GM12878 (cell line): ENCODE measurements around the gene DIAPH1. TPM values are rescaled to one million over a fixed set of nuclear protein-coding genes. Genes with fewer than 3 reads are reported as not detected.

Experiments
- ATAC-seq: fragments of 200-7000 bp; cut with Tn5 transposase; 3 replicates; pipeline ENCODE4 v1.9.1; 2020; ENCODE audit warnings: mild to moderate bottlenecking, moderate library complexity
- BruUV-seq: library from RNA; stranded (reverse); fragments of 400-500 nt; replicated peaks from 2 replicates; lab custom pipeline; 2021; lab: Mats Ljungman, UMichigan
- CTCF ChIA-PET: fragments of 300-600 bp; sonication (Branson Sonifier 250); formaldehyde crosslinking; extraction: SDS; loops from one replicate; lab custom pipeline; 2021; ENCODE audit warnings: inconsistent platforms; lab: Yijun Ruan, JAX
- POLR2A ChIA-PET: fragments of 350-600 bp; formaldehyde crosslinking; extraction: SDS; loops from one replicate; lab custom pipeline; 2021; ENCODE audit warnings: inconsistent platforms; lab: Charles Lee
- RAD21 ChIA-PET: fragments of 300-600 bp; sonication (Branson Sonifier 250); formaldehyde crosslinking; loops from one replicate; lab custom pipeline; 2023; ENCODE audit warnings: antibody characterized with exemption; ENCODE audit not compliant: unreplicated experiment; lab: Charles Lee
- SMC1A ChIA-PET: fragments of 300-600 bp; sonication (Branson Sonifier 250); formaldehyde crosslinking; loops from one replicate; lab custom pipeline; 2023; ENCODE audit not compliant: unreplicated experiment, uncharacterized antibody; lab: Charles Lee
- DNase-seq: peaks from one replicate; pipeline ENCODE4 v3.0.0-alpha.2; 2011; ENCODE audit warnings: low read depth, low spot score
- FAIRE-seq: peaks from 3 replicates; lab custom pipeline; 2011; peaks lifted over from hg19 to GRCh38; lab: Jason Lieb, UNC
- H2AFZ ChIP-seq: 2 replicates; pipeline ENCODE4 v1.6.0; 2011; ENCODE audit warnings: low read depth, low read length, control low read depth; ENCODE audit not compliant: control insufficient read depth
- H3K27ac ChIP-seq: 2 replicates; pipeline ENCODE4 v1.5.1; 2011; ENCODE audit warnings: control low read depth; ENCODE audit not compliant: control insufficient read depth, insufficient read depth
- H3K27me3 ChIP-seq, 2 experiments: replicated peaks in 1 of 2; 2 replicates each; pipeline versions ENCODE4 v1.6.0 to v1.6.1; 2011; ENCODE audit warnings: low read length in 1 of 2; ENCODE audit not compliant: control insufficient read depth in 2 of 2, insufficient read depth in 2 of 2
- H3K36me3 ChIP-seq, 2 experiments: 2 replicates each; pipeline ENCODE4 v1.5.1; 2011; ENCODE audit warnings: low read length in 1 of 2; ENCODE audit not compliant: control insufficient read depth in 2 of 2, insufficient read depth in 2 of 2
- H3K4me1 ChIP-seq: 2 replicates; pipeline ENCODE4 v1.6.1; 2011; ENCODE audit warnings: mild to moderate bottlenecking, low read length, moderate library complexity, mixed read lengths; ENCODE audit not compliant: control insufficient read depth, insufficient read depth
- H3K4me2 ChIP-seq: 2 replicates; pipeline ENCODE4 v1.6.0; 2011; ENCODE audit warnings: control low read depth; ENCODE audit not compliant: control insufficient read depth, insufficient read depth
- H3K4me3 ChIP-seq: fragments of 200-600 bp; sonication (generic); 2 replicates; pipeline ENCODE4 v1.5.1; 2016
- H3K79me2 ChIP-seq: 2 replicates; pipeline ENCODE4 v1.6.0; 2011; ENCODE audit warnings: low read length; ENCODE audit not compliant: control insufficient read depth, insufficient read depth
- H3K9ac ChIP-seq: 2 replicates; pipeline ENCODE4 v1.8.0; 2011; ENCODE audit warnings: low read length, control low read depth, mixed read lengths; ENCODE audit not compliant: control insufficient read depth, insufficient read depth
- H3K9me3 ChIP-seq: replicated peaks from 3 replicates; pipeline ENCODE4 v1.5.1; 2011; ENCODE audit warnings: mild to moderate bottlenecking, low read length; ENCODE audit not compliant: control insufficient read depth, insufficient read depth
- H4K20me1 ChIP-seq: 2 replicates; pipeline ENCODE4 v1.6.0; 2011; ENCODE audit not compliant: control insufficient read depth, insufficient read depth
- ATF7 ChIP-seq: fragments of 450-650 bp; IDR thresholded peaks from 2 replicates; pipeline ENCODE4 v1.6.1; 2016; ENCODE audit warnings: low read depth, mild to moderate bottlenecking
- BCLAF1 ChIP-seq: fragments of 450-650 bp; IDR thresholded peaks from 2 replicates; pipeline ENCODE4 v1.6.1; 2017; ENCODE audit warnings: antibody characterized with exemption, mild to moderate bottlenecking, moderate library complexity
- CEBPZ ChIP-seq: fragments of 150-350 bp; IDR thresholded peaks from 2 replicates; pipeline ENCODE4 v1.6.1; 2016; ENCODE audit warnings: low read depth, low read length
- EGR1 ChIP-seq, 2 experiments: IDR thresholded peaks; 1 replicate in 1 of 2; 2 replicates in 1 of 2; pipeline ENCODE4 v1.6.1; 2011 to 2012; ENCODE audit warnings: low read depth in 2 of 2, low read length in 2 of 2, borderline replicate concordance in 1 of 2, mild to moderate bottlenecking in 1 of 2, moderate library complexity in 1 of 2
- FOXK2 ChIP-seq: fragments of 450-650 bp; IDR thresholded peaks from 2 replicates; pipeline ENCODE4 v1.6.1; 2017; ENCODE audit warnings: mild to moderate bottlenecking, moderate library complexity
- MAX ChIP-seq: IDR thresholded peaks from 2 replicates; pipeline ENCODE4 v1.6.1; 2012; ENCODE audit warnings: low read depth, low read length, improper control_type of control experiment
- YY1 ChIP-seq: IDR thresholded peaks from 2 replicates; pipeline ENCODE4 v1.6.1; 2011; ENCODE audit warnings: low read depth, mild to moderate bottlenecking, low read length
- ZNF622 ChIP-seq: fragments of 450-650 bp; IDR thresholded peaks from 2 replicates; pipeline ENCODE4 v1.6.1; 2017; ENCODE audit warnings: mild to moderate bottlenecking, inconsistent platforms
- WGBS: methylation state at CpG from one replicate; pipeline ENCODE4 v1.1.6; 2016; ENCODE audit warnings: low lambda C conversion rate; ENCODE audit not compliant: insufficient replicate concordance, insufficient coverage; ENCODE audit errors: missing lambda C conversion rate; 5-methylcytosine and 5-hydroxymethylcytosine counted together
- in situ Hi-C: fragments of 300-500 bp; cut with MboI; formaldehyde crosslinking; loops from 9 replicates; pipeline ENCODE4 v1.14.3; 2018; ENCODE audit warnings: mixed read lengths
- intact Hi-C: fragments of 100-400 bp; cut with micrococcal nuclease; formaldehyde crosslinking; loops from one replicate; pipeline ENCODE4 v1.14.2; 2022; ENCODE audit not compliant: unreplicated experiment
- polyA plus RNA-seq, 11 experiments: library from polyadenylated mRNA; depleted of rRNA in 4 of 11; unstranded in 6 of 11; stranded (reverse) in 5 of 11; fragments of >200 nt; fragmentation: Nextera tagmentation in 4 of 11; fragmentation: Illumina TruSeq in 1 of 11; extraction: Ambion mirVana in 4 of 11; extraction: Trizol in 1 of 11; gene quantifications; 1 replicate in 1 of 11; 2 replicates in 10 of 11; pipeline versions ENCODE4 v1.2.1 to v1.2.3, GENCODE V29; 2011 to 2016; ENCODE audit warnings: inconsistent platforms in 2 of 11, missing spikeins in 2 of 11, low read depth in 1 of 11
- total RNA-seq, 4 experiments: library from RNA; depleted of rRNA in 3 of 4; stranded (reverse); fragments of >200 nt in 3 of 4; fragmentation: Illumina TruSeq in 1 of 4; extraction: Trizol in 1 of 4; gene quantifications; 2 replicates each; pipeline versions ENCODE4 v1.2.1 to v1.2.3, GENCODE V29; 2013 to 2021

DIAPH1 gene
- total and polyA plus RNA-seq, 10 of the 15 experiments (the other 5 are each of a cell fraction or from before 2014, with no cell fraction given): 37.8 to 168 (median 59.0) TPM

- RAD21 ChIA-PET: interaction anchor here (0.7 to 5.7 kb wide), 5 partner anchors 9 to 913 kb away, joined by 3 to 89 read pairs (median 3); partner anchors contain the start of genes DIAPH1 and RNF14
- POLR2A ChIA-PET: interaction anchor here (0.6 to 4.1 kb wide), 11 partner anchors 8 to 1823 kb away, joined by 3 to 31 read pairs (median 12); partner anchors contain the start of genes FCHSD1, HDAC3 and RELL2
- Histone ChIP-seq H4K20me1 (no peaks in the 10 kb centered on the region), H3K27me3 (no peaks in the 10 kb centered on the region), H3K79me2 (peaks cover 87% of the 10 kb centered on the region), H3K27ac (peak overlapping the region; percentile 62; the same call in 1 of the 2 replicates), H3K4me2 (no peak overlapping the region), H3K4me1 (peaks cover 21% of the 10 kb centered on the region), H3K4me3 (no peak overlapping the region), H3K36me3 (no peaks in the 10 kb centered on the region; a peak in 2 of 4 replicates), H3K9me3 (no peaks in the 10 kb centered on the region), H3K9ac (no peak overlapping the region), H2AFZ (no peak overlapping the region)
- CTCF ChIA-PET: interaction anchor here (0.8 to 10.9 kb wide), 8 partner anchors 7 to 96 kb away, joined by 3 to 172 read pairs (median 6); partner anchors contain the start of genes DIAPH1 and FCHSD1
- SMC1A ChIA-PET: interaction anchor here (0.7 to 8.6 kb wide), 9 partner anchors 7 to 99 kb away, joined by 3 to 199 read pairs (median 4); partner anchors contain the start of gene DIAPH1
- BruUV-seq: no TSS peak
- TF ChIP-seq MAX (no peak), ATF7 (no peak), CEBPZ (no peak), ZNF622 (no peak), BCLAF1 (no peak), YY1 (no peak), FOXK2 (no peak), EGR1 (IDR thresholded peaks at IDR 0.05; ENCODE audit: borderline replicate concordance in 1 of 2, low read depth in 2 of 2, low read length in 2 of 2) (no peak)
- DNase-seq (no peak), ATAC-seq (no peak), FAIRE-seq (no peak)
- in situ Hi-C loops (loop anchor here (25.0 kb wide), 2 partner anchors 1197 to 1572 kb away; partner anchors contain the start of genes ANKHD1 and NRG2), intact Hi-C loops (no loop called here)
- WGBS: 84% methylated on average over 3 of the region's 3 CpGs
These were observed 9.8 kb downstream of the DIAPH1 start for GRCh38 chr5:141609044-141609443.
